PC-9 (cell line): ENCODE data around the gene FAAH2.

ENCODE experiments used
- CTCF ChIP-seq: fragments of 200-600 bp; sonication (generic); conservative IDR thresholded peaks from 2 replicates; pipeline ENCODE4 v1.6.1; 2017; ENCODE audit warnings: mixed run types, antibody characterized with exemption, mild to moderate bottlenecking, moderate library complexity
- EZH2 ChIP-seq: fragments of 200-600 bp; sonication (generic); IDR thresholded peaks from 2 replicates; pipeline ENCODE4 v1.8.0; 2017; ENCODE audit warnings: antibody characterized with exemption, low read depth

- TF ChIP-seq EZH2 (no peak), CTCF (no peak)
These were observed 81.7 kb downstream of the FAAH2 start for GRCh38 chrX:57368158-57368557.
